Transverse colon (tissue), 4 donors: ENCODE results near the gene CDK5. TPM values are rescaled to one million over a fixed set of nuclear protein-coding genes. Genes with fewer than 3 reads are reported as not detected.

Experiments
- DNase-seq: peaks from one replicate; pipeline ENCODE4 v3.0.0-alpha.2; 2019
- H3K27ac ChIP-seq, 4 donors: fragments of 200-600 bp; sonication (generic); 2 replicates each; pipeline ENCODE4 v1.5.1; 2016 to 2018; ENCODE audit warnings: inconsistent platforms in 4 of 4
- H3K27me3 ChIP-seq: fragments of 200-600 bp; sonication (generic); 2 replicates; pipeline ENCODE4 v1.5.1; 2017; ENCODE audit warnings: inconsistent platforms
- H3K36me3 ChIP-seq, 4 donors: fragments of 200-600 bp; sonication (generic); 2 replicates each; pipeline ENCODE4 v1.5.1; 2017 to 2019; ENCODE audit warnings: inconsistent platforms in 4 of 4
- H3K4me1 ChIP-seq, 4 donors: fragments of 200-600 bp; sonication (generic); 2 replicates each; pipeline ENCODE4 v1.5.1; 2017 to 2020; ENCODE audit warnings: inconsistent platforms in 4 of 4
- H3K4me3 ChIP-seq, 4 donors: fragments of 200-600 bp; sonication (generic); 1 replicate in 1 of 4; 2 replicates in 3 of 4; pipeline versions ENCODE4 v1.5.1 to v1.6.1; 2017 to 2019; ENCODE audit warnings: inconsistent platforms in 4 of 4
- H3K9me3 ChIP-seq, 2 donors: fragments of 200-600 bp; sonication (generic); 2 replicates each; pipeline ENCODE4 v1.5.1; 2017 to 2019; ENCODE audit warnings: inconsistent platforms in 2 of 2
- CTCF ChIP-seq, 5 experiments: fragments of 200-600 bp in 3 of 5; fragments of 450-650 bp in 2 of 5; sonication (generic) in 3 of 5; IDR thresholded peaks; 1 replicate in 2 of 5; 2 replicates in 3 of 5; pipeline ENCODE4 v1.5.1; 2016 to 2017; ENCODE audit warnings: antibody characterized with exemption in 5 of 5, inconsistent platforms in 3 of 5, mild to moderate bottlenecking in 2 of 5, moderate library complexity in 1 of 5
- EP300 ChIP-seq: sonication (generic); formaldehyde crosslinking; IDR thresholded peaks from one replicate; pipeline ENCODE4 v1.6.1; 2017; ENCODE audit warnings: antibody characterized with exemption, low read depth
- POLR2A ChIP-seq: fragments of 450-650 bp; IDR thresholded peaks from one replicate; pipeline ENCODE4 v1.6.1; 2016; ENCODE audit warnings: antibody characterized with exemption, mild to moderate bottlenecking, moderate library complexity
- POLR2AphosphoS5 ChIP-seq, 3 donors: sonication (generic); formaldehyde crosslinking; IDR thresholded peaks; one replicate each; pipeline ENCODE4 v1.6.1; 2016; ENCODE audit warnings: antibody characterized with exemption in 3 of 3
- WGBS, 2 donors: methylation state at CpG; one replicate each; pipeline ENCODE4 v1.1.5; 2018; ENCODE audit warnings: low coverage in 1 of 2; 5-methylcytosine and 5-hydroxymethylcytosine counted together
- in situ Hi-C, 4 donors: fragments of 200-750 bp; cut with MboI; loops; one replicate each; pipeline versions ENCODE4 v1.15.0 to v1.15.1; 2017; ENCODE audit warnings: low sequenced_read_pairs in 3 of 4, low pct_ligation_motif_present in 1 of 4, low pct_unique_long_range_greater_than_20kb in 1 of 4
- intact Hi-C: fragments of 100-400 bp; cut with DNase I; formaldehyde crosslinking; loops from one replicate; pipeline ENCODE4 v1.15.1; 2023; ENCODE audit warnings: low total_unique reads
- total RNA-seq, 4 donors: library from RNA; depleted of rRNA; stranded (reverse); fragments of >200 nt; gene quantifications; one replicate each; pipeline ENCODE4 v1.1.0, GENCODE V29; 2016

Gene CDK5
- total RNA-seq, 4 donors from 2014 or later: 1.1 to 33.8 (median 10.7) TPM

GRCh38 chr7:151011097-151011409, 46.6 kb downstream of the CDK5 start:
- 75% methylated on average over 1 of the region's 1 CpG; no CpG with 5 or more reads in 1 of the 2 donors for WGBS, 2 donors
- peaks cover 18 to 37% (median 20%) of the 10 kb centered on the region in 4 donors for H3K4me1 ChIP-seq
- in situ Hi-C loops (no loop called here), intact Hi-C loops (no loop called here)
- H3K4me3 ChIP-seq: no peak overlapping the region
- no peak for DNase-seq
- TF ChIP-seq CTCF (IDR thresholded peaks at IDR 0.05) (no peak), EP300 (no peak), POLR2AphosphoS5 (IDR thresholded peaks at IDR 0.05) (no peak), POLR2A (no peak)
- H3K9me3 ChIP-seq: no peaks in the 10 kb centered on the region
- H3K36me3 ChIP-seq: no peaks in the 10 kb centered on the region
- H3K27ac ChIP-seq: no peak overlapping the region
- H3K27me3 ChIP-seq: peaks cover 1% of the 10 kb centered on the region

- DNase-seq: no peak
- WGBS, 2 donors: 39% methylated on average over 14 of the region's 18 CpGs; no CpG with 5 or more reads in 1 of the 2 donors
- Histone ChIP-seq H3K4me3 (no peak overlapping the region), H3K27me3 (no peaks in the 10 kb centered on the region), H3K36me3 (no peaks in the 10 kb centered on the region), H3K4me1 (peaks cover 18 to 37% (median 20%) of the 10 kb centered on the region in 4 donors), H3K9me3 (no peaks in the 10 kb centered on the region), H3K27ac (no peak overlapping the region)
- intact Hi-C loops: no loop called here
- no peak for TF ChIP-seq EP300
- TF ChIP-seq POLR2A: no peak
- TF ChIP-seq POLR2AphosphoS5 (IDR thresholded peaks at IDR 0.05): no peak
- no peak for TF ChIP-seq CTCF (IDR thresholded peaks at IDR 0.05)
- in situ Hi-C loops: no loop called here
Measured at GRCh38 chr7:151010307-151011096, 47.2 kb downstream of the CDK5 start.

- no peak for DNase-seq
- peaks cover 18 to 37% (median 20%) of the 10 kb centered on the region in 4 donors for H3K4me1 ChIP-seq
- no peaks in the 10 kb centered on the region for H3K27me3 ChIP-seq
Measured at GRCh38 chr7:151010037-151010306, 47.7 kb downstream of the CDK5 start.

More at GRCh38 chr7:151010037-151010306, 47.7 kb downstream of the CDK5 start:
- Histone ChIP-seq H3K9me3 (no peaks in the 10 kb centered on the region), H3K4me3 (no peak overlapping the region), H3K36me3 (no peaks in the 10 kb centered on the region), H3K27ac (no peak overlapping the region)
- WGBS, 2 donors: 69% methylated on average over 5 of the region's 7 CpGs; no CpG with 5 or more reads in 1 of the 2 donors
- intact Hi-C loops (no loop called here), in situ Hi-C loops (no loop called here)
- TF ChIP-seq CTCF (IDR thresholded peaks at IDR 0.05) (no peak), EP300 (no peak), POLR2A (no peak), POLR2AphosphoS5 (IDR thresholded peaks at IDR 0.05) (no peak)
